Body of pancreas (tissue), 4 donors: Measurements from ENCODE around the gene TPM1. TPM values are rescaled to one million over a fixed set of nuclear protein-coding genes. Genes with fewer than 3 reads are reported as not detected.

Experiments used
- ATAC-seq: fragments of 150-250 bp; one replicate; pipeline ENCODE4 v1.9.1; 2016
- DNase-seq, 4 donors: peaks; one replicate each; pipeline ENCODE4 v3.0.0-alpha.2; 2019
- H3K27ac ChIP-seq, 4 donors: fragments of 200-600 bp; sonication (generic); 1 replicate in 3 of 4; 2 replicates in 1 of 4; pipeline versions ENCODE4 v1.5.1 to v1.6.1; 2016 to 2019; ENCODE audit warnings: mild to moderate bottlenecking in 1 of 4, mixed read lengths in 1 of 4, moderate library complexity in 1 of 4
- H3K27me3 ChIP-seq, 2 donors: fragments of 200-600 bp; sonication (generic); one replicate each; pipeline ENCODE4 v1.6.0; 2016; ENCODE audit warnings: mild to moderate bottlenecking in 1 of 2
- H3K36me3 ChIP-seq, 2 donors: fragments of 200-600 bp; sonication (generic); replicated peaks in 1 of 2; 2 replicates each; pipeline ENCODE4 v1.5.1; 2016; ENCODE audit warnings: low read depth in 2 of 2; ENCODE audit not compliant: insufficient read depth in 1 of 2
- H3K4me1 ChIP-seq: fragments of 200-600 bp; sonication (generic); one replicate; pipeline ENCODE4 v1.6.0; 2016
- H3K4me3 ChIP-seq, 2 donors: fragments of 200-600 bp; sonication (generic); 1 replicate in 1 of 2; 2 replicates in 1 of 2; pipeline ENCODE4 v1.5.1; 2016 to 2019
- H3K9me3 ChIP-seq, 3 donors: fragments of 200-600 bp; sonication (generic); 1 replicate in 2 of 3; 2 replicates in 1 of 3; pipeline ENCODE4 v1.5.1; 2016
- POLR2A ChIP-seq, 3 donors: fragments of 450-650 bp; IDR thresholded peaks; one replicate each; pipeline ENCODE4 v1.6.1; 2016; ENCODE audit warnings: antibody characterized with exemption in 3 of 3, mild to moderate bottlenecking in 2 of 3
- WGBS, 2 donors: methylation state at CpG; one replicate each; pipeline ENCODE4 v1.1.5; 2017; 5-methylcytosine and 5-hydroxymethylcytosine counted together
- intact Hi-C: fragments of 100-400 bp; cut with DNase I; formaldehyde crosslinking; loops from one replicate; pipeline ENCODE4 v1.15.1; 2023
- total RNA-seq, 2 donors: library from RNA; depleted of rRNA; stranded (reverse); fragments of >200 nt; gene quantifications; one replicate each; pipeline ENCODE4 v1.1.0, GENCODE V29; 2016
- TF ChIP-seq, protein P1 (sequence below), 7 experiments: fragments of 450-650 bp in 4 of 7; fragments of 200-600 bp in 3 of 7; sonication (generic) in 3 of 7; IDR thresholded peaks; one replicate each; pipeline ENCODE4 v1.5.1; 2016 to 2019; ENCODE audit warnings: antibody characterized with exemption in 7 of 7

TPM1 gene
- total RNA-seq, 2 donors from 2014 or later: 417 to 435 TPM

DNA sequence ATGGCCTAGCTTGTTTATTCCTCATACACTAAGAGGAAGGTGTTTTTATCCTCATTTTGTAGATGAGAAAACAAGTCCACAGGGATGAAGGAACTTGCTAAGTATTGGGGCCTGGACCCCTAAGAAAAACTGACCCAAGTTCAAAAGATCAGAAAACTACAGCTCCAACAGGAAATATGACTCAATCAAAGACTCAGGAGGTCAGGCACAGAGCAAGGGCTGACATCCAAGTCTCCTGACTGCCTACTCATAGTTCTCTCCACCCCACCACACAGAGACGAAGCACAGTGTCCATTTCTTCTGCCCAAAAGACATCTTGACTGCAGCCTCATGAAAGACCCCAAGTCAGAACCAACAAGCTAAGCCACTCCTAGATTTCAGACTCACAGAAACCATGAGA is 26.9 kb upstream of the TPM1 start:
- H3K36me3 ChIP-seq: no peaks in the 10 kb centered on the region
- TF ChIP-seq, protein P1, sequence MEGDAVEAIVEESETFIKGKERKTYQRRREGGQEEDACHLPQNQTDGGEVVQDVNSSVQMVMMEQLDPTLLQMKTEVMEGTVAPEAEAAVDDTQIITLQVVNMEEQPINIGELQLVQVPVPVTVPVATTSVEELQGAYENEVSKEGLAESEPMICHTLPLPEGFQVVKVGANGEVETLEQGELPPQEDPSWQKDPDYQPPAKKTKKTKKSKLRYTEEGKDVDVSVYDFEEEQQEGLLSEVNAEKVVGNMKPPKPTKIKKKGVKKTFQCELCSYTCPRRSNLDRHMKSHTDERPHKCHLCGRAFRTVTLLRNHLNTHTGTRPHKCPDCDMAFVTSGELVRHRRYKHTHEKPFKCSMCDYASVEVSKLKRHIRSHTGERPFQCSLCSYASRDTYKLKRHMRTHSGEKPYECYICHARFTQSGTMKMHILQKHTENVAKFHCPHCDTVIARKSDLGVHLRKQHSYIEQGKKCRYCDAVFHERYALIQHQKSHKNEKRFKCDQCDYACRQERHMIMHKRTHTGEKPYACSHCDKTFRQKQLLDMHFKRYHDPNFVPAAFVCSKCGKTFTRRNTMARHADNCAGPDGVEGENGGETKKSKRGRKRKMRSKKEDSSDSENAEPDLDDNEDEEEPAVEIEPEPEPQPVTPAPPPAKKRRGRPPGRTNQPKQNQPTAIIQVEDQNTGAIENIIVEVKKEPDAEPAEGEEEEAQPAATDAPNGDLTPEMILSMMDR (IDR thresholded peaks at IDR 0.05): no peak
- no peak for TF ChIP-seq POLR2A (IDR thresholded peaks at IDR 0.05)
- H3K9me3 ChIP-seq: no peaks in the 10 kb centered on the region
- WGBS, 2 donors: 57 to 58% methylated on average over 1 of the region's 1 CpG
- intact Hi-C loops: no loop called here
- H3K4me1 ChIP-seq: peaks cover 27% of the 10 kb centered on the region
- no peaks in the 10 kb centered on the region for H3K27me3 ChIP-seq
- peak; percentile 42 for ATAC-seq
- no peak overlapping the region for H3K4me3 ChIP-seq
- no peak overlapping the region for H3K27ac ChIP-seq
- DNase-seq: peak in 3 of 4 donors; percentile 31 to 47 (median 41)

DNA sequence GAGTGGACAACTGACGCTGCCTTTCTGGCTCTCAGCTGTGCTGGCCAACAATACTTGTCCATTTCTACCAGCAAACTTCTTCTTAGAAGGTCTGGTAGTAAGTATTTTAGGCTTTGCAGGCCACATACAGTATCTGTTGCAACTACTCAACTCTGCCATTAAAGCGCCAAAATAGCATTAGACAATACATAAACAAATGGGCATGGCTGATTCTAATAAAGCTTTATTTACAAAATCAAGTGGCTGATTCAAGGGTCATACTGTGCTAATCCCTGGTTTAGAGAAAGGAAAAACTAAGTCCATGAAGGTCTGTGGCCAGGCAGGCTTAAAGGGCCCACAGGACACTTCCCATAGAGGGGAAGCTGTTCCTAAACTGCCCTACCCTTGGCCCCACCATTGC is 26.3 kb upstream of the TPM1 start:
- no peaks in the 10 kb centered on the region for H3K9me3 ChIP-seq
- intact Hi-C loops: no loop called here
- peaks cover 27% of the 10 kb centered on the region for H3K4me1 ChIP-seq
- no peak for TF ChIP-seq POLR2A (IDR thresholded peaks at IDR 0.05)
- TF ChIP-seq, protein P1 (IDR thresholded peaks at IDR 0.05): no peak
- H3K27ac ChIP-seq: peak overlapping the region in 1 of 4 donors; percentile 10
- no peak overlapping the region for H3K4me3 ChIP-seq
- WGBS, 2 donors: 86 to 98% methylated on average over 2 of the region's 2 CpGs
- DNase-seq (no peak), ATAC-seq (no peak)
- no peaks in the 10 kb centered on the region for H3K36me3 ChIP-seq
- no peaks in the 10 kb centered on the region for H3K27me3 ChIP-seq

DNA sequence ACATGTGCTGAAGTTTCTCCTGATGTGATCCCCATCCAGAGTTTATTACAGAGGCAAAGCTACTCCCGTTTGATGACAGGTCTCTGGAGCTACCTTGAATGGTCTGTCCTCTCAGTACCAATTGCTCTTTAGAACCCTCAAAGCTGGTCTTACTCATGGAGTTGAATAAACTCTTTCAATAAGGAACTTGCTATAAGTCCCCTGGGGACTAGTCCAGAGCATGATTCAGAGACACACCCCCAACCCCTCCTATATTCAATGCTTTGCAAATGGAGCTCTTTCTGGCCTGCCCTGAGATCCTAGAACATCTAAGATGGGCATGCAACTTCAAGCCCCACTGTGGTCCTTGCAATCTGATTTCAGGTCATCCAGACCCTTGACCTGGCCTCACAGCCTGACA is 23.9 kb upstream of the TPM1 start:
- 88 to 94% methylated on average over 1 of the region's 1 CpG for WGBS, 2 donors
- intact Hi-C loops: no loop called here
- Histone ChIP-seq H3K9me3 (no peaks in the 10 kb centered on the region), H3K27ac (no peak overlapping the region), H3K36me3 (no peaks in the 10 kb centered on the region), H3K4me3 (no peak overlapping the region), H3K4me1 (peaks cover 27% of the 10 kb centered on the region), H3K27me3 (no peaks in the 10 kb centered on the region)
- DNase-seq (no peak), ATAC-seq (no peak)
- TF ChIP-seq, protein P1 (IDR thresholded peaks at IDR 0.05): no peak
- TF ChIP-seq POLR2A (IDR thresholded peaks at IDR 0.05): no peak

DNA sequence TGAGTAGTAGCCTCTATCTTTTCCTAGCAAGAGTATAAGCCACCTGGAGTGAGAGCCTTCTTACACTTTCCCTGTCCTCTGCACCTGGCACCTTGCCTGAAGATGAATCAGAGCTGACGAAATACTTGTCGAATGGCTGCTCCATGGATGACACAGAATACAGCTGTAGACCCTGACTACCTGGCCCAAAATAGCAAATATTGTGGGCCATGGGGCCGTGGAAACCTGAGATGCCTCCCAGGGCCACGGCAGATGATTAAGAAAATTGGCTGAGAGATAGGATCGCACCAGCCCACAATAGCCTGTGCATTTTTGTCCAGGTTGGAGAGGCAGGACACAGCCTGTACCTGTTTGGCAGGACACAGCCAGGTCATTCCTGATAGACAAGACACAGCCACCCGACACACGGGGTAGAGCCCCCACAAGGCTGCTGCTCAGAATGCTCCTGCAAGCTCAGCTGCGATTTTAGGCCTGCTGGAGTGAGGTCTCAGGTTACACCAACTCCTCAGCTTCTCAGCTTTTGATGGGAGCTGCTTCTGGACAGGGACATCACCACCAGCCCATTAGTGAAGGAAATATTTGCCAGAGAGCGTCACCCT is 22.9 kb upstream of the TPM1 start:
- TF ChIP-seq, protein P1 (IDR thresholded peaks at IDR 0.05): no peak
- TF ChIP-seq POLR2A (IDR thresholded peaks at IDR 0.05): no peak
- intact Hi-C loops: no loop called here
- DNase-seq (peak; percentile 36 to 54 (median 38)), ATAC-seq (peak; percentile 18)
- Histone ChIP-seq H3K27ac (no peak overlapping the region), H3K27me3 (no peaks in the 10 kb centered on the region), H3K4me1 (peaks cover 27% of the 10 kb centered on the region), H3K4me3 (no peak overlapping the region), H3K9me3 (no peaks in the 10 kb centered on the region), H3K36me3 (no peaks in the 10 kb centered on the region)
- 72 to 80% methylated on average over 6 to 9 of the region's 9 CpGs for whole genome bisulfite sequencing, 2 donors

DNA sequence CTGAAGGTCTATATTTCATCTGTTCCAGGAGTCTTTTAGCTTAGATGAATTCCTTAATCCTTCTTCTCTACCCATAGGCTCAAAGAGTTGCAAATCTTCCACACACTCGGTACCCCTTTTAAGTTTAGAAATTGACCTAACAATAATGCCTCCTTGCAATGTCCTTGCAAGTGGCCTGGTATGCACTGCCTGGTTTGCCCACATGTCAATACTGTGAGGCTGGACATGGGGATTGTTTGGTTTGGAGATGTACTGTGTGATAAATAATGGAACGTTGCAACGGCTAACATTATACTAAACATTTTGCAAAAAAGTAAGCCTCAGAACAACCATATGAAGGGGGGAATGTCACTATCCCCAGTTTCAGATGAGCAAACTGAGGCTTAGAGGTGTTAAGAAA is 22.4 kb upstream of the TPM1 start:
- H3K27me3 ChIP-seq: no peaks in the 10 kb centered on the region
- no peaks in the 10 kb centered on the region for H3K9me3 ChIP-seq
- DNase-seq (no peak), ATAC-seq (peak; percentile 46)
- H3K27ac ChIP-seq: no peak overlapping the region
- TF ChIP-seq POLR2A (IDR thresholded peaks at IDR 0.05): no peak
- TF ChIP-seq, protein P1 (IDR thresholded peaks at IDR 0.05): peak in 1 of 7 experiments; percentile 15
- H3K4me3 ChIP-seq: no peak overlapping the region
- H3K36me3 ChIP-seq: no peaks in the 10 kb centered on the region
- H3K4me1 ChIP-seq: peaks cover 26% of the 10 kb centered on the region
- intact Hi-C loops: no loop called here
- 27 to 35% methylated on average over 3 of the region's 3 CpGs for WGBS, 2 donors
